Thyroid gland (tissue), 4 donors: Measurements from ENCODE around the gene ATP13A2.

ENCODE experiments used
- CTCF ChIP-seq, 6 experiments: fragments of 200-600 bp in 3 of 6; fragments of 450-650 bp in 3 of 6; sonication (generic) in 3 of 6; IDR thresholded peaks; one replicate each; pipeline ENCODE4 v1.5.1; 2016 to 2019; ENCODE audit warnings: antibody characterized with exemption in 6 of 6, mild to moderate bottlenecking in 2 of 6, inconsistent platforms in 1 of 6, moderate library complexity in 1 of 6
- POLR2A ChIP-seq, 2 donors: fragments of 450-650 bp; IDR thresholded peaks; one replicate each; pipeline ENCODE4 v1.6.1; 2017; ENCODE audit warnings: antibody characterized with exemption in 2 of 2, mild to moderate bottlenecking in 2 of 2, moderate library complexity in 1 of 2

- no peak for TF ChIP-seq CTCF (IDR thresholded peaks at IDR 0.05)
- TF ChIP-seq POLR2A (IDR thresholded peaks at IDR 0.05): no peak
Measured at GRCh38 chr1:16946646-16947045, 65.1 kb downstream of the ATP13A2 start.
